ENCODE data around the gene SARM1.
"Not testable (repeated sequence)": the region's sequence is repeated elsewhere in the genome, so short reads cannot be mapped to it uniquely, and the experiment has no call there.

Gene SARM1

DNA sequence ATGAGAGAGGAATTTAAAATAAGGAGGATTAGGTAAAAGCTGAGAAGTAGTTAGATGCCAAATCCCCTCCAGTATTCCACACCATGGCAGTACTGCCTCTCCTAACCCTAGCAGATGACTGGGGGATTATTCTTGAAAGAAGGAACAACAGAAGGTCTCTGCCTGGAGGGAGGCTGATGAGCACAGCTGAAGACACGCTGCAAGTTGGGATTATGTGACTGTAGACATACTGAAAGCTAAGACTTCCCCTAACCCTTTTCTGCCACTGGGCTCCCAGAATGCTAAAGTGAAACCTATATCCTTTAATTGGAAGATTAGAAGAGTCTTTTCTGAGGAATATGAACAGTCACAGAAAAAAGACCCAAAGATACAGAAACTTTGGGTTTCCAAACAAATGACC lies 62.2 kb downstream of the SARM1 start:
- no peak for DNase-seq

DNA sequence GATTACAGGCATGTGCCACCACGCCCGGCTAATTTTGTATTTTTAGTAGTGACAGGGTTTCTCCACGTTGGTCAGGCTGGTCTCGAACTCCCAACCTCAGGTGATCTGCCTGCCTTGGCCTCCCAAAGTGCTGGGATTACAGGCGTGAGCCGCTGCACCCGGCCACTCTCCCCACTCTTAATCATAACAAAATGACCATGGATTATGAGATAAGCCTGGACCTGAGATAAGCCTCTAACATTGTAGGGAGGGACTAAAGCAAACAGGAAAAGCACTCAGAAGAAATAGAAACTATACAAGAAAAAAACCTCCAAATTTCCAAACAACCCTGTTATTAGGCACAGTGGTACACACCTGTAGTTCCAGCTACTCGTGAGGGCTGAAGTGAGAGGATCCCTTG lies 62.8 kb downstream of the SARM1 start:
- not testable (repeated sequence) for DNase-seq

DNA sequence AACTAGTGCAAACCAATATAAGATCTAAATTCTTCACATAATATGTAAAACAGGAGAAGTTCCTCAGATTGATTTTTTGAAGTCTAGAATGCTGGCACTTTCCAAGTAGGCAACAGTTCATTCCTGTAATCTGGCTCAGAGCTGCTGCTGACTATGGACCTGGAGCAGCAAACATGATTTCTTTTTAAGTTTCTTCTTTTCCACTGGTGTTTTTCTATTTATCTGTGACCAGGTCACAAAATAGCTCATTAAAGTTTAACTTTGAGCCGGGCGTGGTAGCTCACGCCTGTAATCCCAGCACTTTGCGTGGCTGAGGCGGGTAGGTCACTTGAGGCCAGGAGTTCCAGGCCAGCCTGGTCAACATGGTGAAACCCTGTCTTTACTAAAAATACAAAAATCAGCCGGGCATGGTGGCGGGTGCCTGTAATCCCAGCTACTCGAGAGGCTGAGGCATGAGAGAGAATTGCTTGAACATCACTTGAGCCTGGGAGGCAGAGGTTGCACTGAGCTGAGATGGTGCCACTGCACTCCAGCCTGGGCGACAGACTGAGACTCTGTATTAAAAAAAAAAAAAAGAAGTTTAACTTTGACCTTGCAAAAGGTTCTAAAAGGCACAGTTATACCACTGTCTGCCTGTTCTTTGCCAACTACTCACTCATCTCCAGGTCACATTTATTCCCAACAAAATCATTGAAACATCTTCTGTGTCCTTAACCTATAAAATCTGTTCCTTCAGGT lies 72.6 kb downstream of the SARM1 start:
- no peak for DNase-seq

DNA sequence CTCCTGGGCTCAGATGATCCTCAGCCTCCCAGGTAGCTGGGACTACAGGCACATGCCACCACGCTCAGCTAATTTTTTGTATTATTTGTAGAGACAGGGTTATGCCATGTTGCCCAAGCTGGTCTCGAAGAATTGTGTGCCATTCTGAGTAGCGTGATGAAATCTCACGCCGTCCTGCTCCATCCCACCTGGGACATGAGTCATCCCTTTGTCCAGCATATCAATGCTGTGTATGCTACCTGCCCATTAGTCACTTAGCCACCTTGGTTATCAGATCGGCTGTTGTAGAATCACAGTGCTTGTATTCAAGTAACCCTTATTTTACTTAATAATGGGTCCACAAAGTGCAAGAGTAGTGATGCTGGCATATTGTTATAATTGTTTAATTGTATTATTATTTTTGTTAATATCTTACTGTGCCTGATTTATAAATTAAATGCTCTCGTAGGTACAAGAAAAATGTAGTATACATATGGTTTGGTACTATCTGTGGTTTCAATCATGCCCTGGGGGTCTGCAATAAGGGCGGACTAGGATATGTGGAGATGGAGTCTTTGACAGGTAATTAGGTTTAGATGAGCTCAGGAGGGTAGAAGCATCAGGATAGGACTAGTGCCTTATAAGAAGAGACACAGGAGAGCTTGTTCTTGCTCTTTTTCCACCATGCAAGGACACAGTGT lies 75.4 kb downstream of the SARM1 start:
- DNase-seq: no peak

DNA sequence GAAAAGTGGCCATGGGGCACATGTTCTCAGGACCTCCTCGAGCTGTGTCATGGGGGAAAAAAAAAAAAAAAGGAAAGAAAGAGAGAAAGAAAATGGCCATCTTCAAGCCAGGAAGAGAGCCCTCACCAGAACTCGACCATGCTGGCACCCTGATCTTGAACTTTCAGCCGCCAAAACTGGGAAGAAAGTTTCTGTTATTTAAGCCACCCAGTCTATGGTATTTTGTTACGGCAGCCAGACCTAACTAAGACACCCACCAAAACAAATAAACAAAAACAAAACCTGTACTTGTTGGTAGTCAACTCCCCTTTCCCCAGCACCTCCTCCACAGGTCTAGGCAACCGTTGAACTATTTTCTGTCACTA lies 75.9 kb downstream of the SARM1 start:
- DNase-seq: no peak

DNA sequence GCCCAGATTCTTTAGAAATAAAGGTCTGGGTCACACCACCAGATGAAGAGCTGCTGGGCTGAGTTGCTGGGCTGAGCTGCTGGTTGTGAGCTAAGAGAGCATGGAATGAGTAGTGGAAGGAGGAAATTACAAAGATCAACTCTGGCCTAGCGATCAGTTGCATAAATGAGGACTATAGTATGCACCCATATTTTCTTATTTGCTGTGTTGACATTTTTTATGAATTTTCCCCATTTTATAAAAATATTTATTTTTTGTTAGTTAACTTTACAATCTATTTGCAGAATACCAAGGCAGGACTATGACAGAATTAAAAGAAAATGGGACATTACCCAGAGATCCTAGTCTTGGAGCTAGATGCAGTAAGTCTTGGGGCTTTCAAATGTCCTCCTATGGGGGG lies 78.4 kb downstream of the SARM1 start:
- no peak for DNase-seq
